ENCODE results near the gene PSKH1. TPM values are rescaled to one million over a fixed set of nuclear protein-coding genes. Genes with fewer than 3 reads are reported as not detected.

The PSKH1 gene
- total and polyA plus RNA-seq, 4 experiments from 2014 or later: 19.4 to 25.3 (median 23.7) TPM

DNA sequence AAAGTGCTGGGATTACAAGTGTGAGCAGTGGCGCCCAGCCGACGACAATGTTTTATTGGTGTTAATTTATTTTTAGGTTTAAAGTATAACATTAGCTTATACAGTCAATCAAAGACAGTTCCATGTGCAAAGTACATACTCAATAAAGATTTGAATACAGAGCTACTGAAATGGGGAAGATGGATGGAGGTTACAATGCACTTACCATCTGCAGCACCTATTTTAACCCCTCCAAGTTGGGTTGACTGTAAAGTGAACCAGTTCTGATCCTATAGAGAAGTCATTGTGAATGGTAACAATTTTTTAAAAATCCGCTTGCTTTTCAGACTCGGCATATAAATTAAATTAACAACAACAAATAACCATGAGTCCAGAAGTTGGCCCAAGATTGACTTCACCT lies 679 bp upstream of the PSKH1 start:
- Mint-ChIP-seq H3K4me1 (peaks cover 12 to 46% (median 37%) of the 10 kb centered on the region in 4 donors), H3K27ac (peak overlapping the region; percentile 86 to 98 (median 94)), H3K36me3 (peaks cover 0 to 7% of the 10 kb centered on the region in 2 donors), H3K4me3 (peak overlapping the region; percentile 84 to 97 (median 92)), H3K9me3 (no peaks in the 10 kb centered on the region), H3K27me3 (no peaks in the 10 kb centered on the region)
- Histone ChIP-seq H3K9me3 (ENCODE audit: control insufficient read depth in 1 of 2, low read length in 2 of 2) (no peaks in the 10 kb centered on the region), H3K27ac (ENCODE audit: low read depth, low read length) (peak overlapping the region; percentile 95), H3K4me3 (ENCODE audit: low read length in 2 of 2) (peak overlapping the region; percentile 76 to 90), H3K36me3 (ENCODE audit: insufficient read depth, low read length) (no peaks in the 10 kb centered on the region), H3K27me3 (ENCODE audit: insufficient read depth, low read length) (no peaks in the 10 kb centered on the region), H3K4me1 (ENCODE audit: insufficient read depth, low read length) (peaks cover 20% of the 10 kb centered on the region)
- intact Hi-C loops (cut with micrococcal nuclease): no loop called here
- no peak for DNase-seq
- POLR2A ChIA-PET (ENCODE audit: partially characterized antibody): interaction anchor here (0.8 to 3.4 kb wide), 13 partner anchors 9 to 232 kb away, joined by 3 to 28 read pairs (median 4); partner anchors contain the start of genes ACD, CTRL, EDC4 and NFATC3
- CTCF ChIA-PET (ENCODE audit: partially characterized antibody): interaction anchor here (0.7 to 3.8 kb wide), 4 partner anchors 9 to 148 kb away, joined by 3 to 24 read pairs (median 4); no protein-coding TSS in a partner anchor

DNA sequence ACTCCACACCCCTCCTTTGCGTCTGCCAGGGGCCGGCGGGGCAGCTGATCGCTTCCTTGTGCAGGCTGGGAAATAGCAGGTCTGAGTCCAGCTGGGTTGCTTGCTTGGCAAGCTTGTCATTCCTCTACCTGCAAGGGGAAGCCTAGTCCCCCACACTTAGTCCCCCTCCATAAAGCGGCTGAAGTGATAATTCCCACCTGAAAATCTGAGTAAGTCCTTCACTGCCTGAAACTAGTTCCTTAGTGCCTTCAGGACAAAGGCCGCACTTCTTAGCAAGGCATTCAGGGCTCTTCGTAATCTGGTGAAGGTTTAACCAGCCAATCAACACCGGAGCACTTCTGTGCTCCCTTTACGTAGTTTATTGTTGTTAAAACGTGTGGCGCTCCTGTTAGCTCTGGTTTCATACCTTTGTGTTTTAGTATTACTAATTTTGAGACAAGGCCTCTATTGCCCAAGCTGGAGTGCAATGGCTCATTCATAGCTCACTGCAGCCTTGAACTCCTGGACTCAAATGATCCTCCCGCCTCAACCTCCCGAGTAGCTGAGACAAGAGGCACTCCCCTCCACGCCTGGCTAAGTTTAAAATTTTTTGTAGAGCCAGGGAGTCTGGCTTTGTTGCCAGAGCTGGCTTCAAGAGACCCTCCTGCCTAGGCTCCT lies 817 bp downstream of the PSKH1 start:
- Histone ChIP-seq H3K4me1 (ENCODE audit: insufficient read depth, low read length) (peaks cover 20% of the 10 kb centered on the region), H3K9me3 (ENCODE audit: control insufficient read depth in 1 of 2, low read length in 2 of 2) (no peaks in the 10 kb centered on the region), H3K27me3 (ENCODE audit: insufficient read depth, low read length) (no peaks in the 10 kb centered on the region), H3K36me3 (ENCODE audit: insufficient read depth, low read length) (no peaks in the 10 kb centered on the region), H3K4me3 (ENCODE audit: low read length in 2 of 2) (peak overlapping the region; percentile 64 to 90), H3K27ac (ENCODE audit: low read depth, low read length) (peak overlapping the region; percentile 95)
- Mint-ChIP-seq H3K9me3 (no peaks in the 10 kb centered on the region), H3K27me3 (no peaks in the 10 kb centered on the region), H3K4me1 (peaks cover 12 to 49% (median 40%) of the 10 kb centered on the region in 4 donors), H3K36me3 (peaks cover 0 to 10% of the 10 kb centered on the region in 2 donors), H3K27ac (peak overlapping the region; percentile 96 to 98 (median 97)), H3K4me3 (peak overlapping the region; percentile 89 to 98 (median 96))
- ChIA-PET POLR2A (ENCODE audit: partially characterized antibody) (interaction anchor here (1.5 to 3.4 kb wide), 3 partner anchors 35 to 60 kb away, joined by 5 to 28 read pairs (median 6); partner anchors contain the start of gene PSMB10), CTCF (ENCODE audit: partially characterized antibody) (interaction anchor here (3.8 kb wide), 1 partner anchor 11 kb away, joined by 24 read pairs; no protein-coding TSS in a partner anchor)
- peak in 1 of 5 donors; percentile 11 for DNase-seq
- intact Hi-C loops (cut with micrococcal nuclease): loop anchor here (1.0 kb wide), 5 partner anchors 41 to 129 kb away; partner anchors contain the start of genes DDX28, DUS2, NUTF2 and RANBP10

GRCh38 chr16:67897231-67897630 lies 4.2 kb downstream of the PSKH1 start:
- H3K9me3 ChIP-seq (ENCODE audit: control insufficient read depth in 1 of 2, low read length in 2 of 2): no peaks in the 10 kb centered on the region
- H3K36me3 Mint-ChIP-seq: peaks cover 0 to 11% of the 10 kb centered on the region in 2 donors
- intact Hi-C loops (cut with micrococcal nuclease): no loop called here
- DNase-seq: no peak
- no peaks in the 10 kb centered on the region for H3K36me3 ChIP-seq (ENCODE audit: insufficient read depth, low read length)
- peak overlapping the region in 2 of 8 donors; percentile 12 to 18 for H3K4me3 Mint-ChIP-seq
- POLR2A ChIA-PET (ENCODE audit: partially characterized antibody): interaction anchor here (1.1 to 1.6 kb wide), 2 partner anchors 24 to 38 kb away, joined by 3 read pairs; partner anchors contain the start of gene EDC4
- no peaks in the 10 kb centered on the region for H3K27me3 ChIP-seq (ENCODE audit: insufficient read depth, low read length)
- H3K27ac Mint-ChIP-seq: peak overlapping the region in 3 of 7 donors; percentile 1 to 57 (median 5)
- H3K27ac ChIP-seq (ENCODE audit: low read depth, low read length): no peak overlapping the region
- no peaks in the 10 kb centered on the region for H3K27me3 Mint-ChIP-seq
- CTCF ChIA-PET (ENCODE audit: partially characterized antibody): interaction anchor here (1.2 to 1.8 kb wide), 5 partner anchors 10 to 81 kb away, joined by 3 to 14 read pairs (median 7); no protein-coding TSS in a partner anchor
- no peaks in the 10 kb centered on the region for H3K9me3 Mint-ChIP-seq
- H3K4me1 Mint-ChIP-seq: peaks cover 12 to 58% (median 43%) of the 10 kb centered on the region in 4 donors
- no peak overlapping the region for H3K4me3 ChIP-seq (ENCODE audit: low read length in 2 of 2)
- H3K4me1 ChIP-seq (ENCODE audit: insufficient read depth, low read length): peaks cover 19% of the 10 kb centered on the region

DNA sequence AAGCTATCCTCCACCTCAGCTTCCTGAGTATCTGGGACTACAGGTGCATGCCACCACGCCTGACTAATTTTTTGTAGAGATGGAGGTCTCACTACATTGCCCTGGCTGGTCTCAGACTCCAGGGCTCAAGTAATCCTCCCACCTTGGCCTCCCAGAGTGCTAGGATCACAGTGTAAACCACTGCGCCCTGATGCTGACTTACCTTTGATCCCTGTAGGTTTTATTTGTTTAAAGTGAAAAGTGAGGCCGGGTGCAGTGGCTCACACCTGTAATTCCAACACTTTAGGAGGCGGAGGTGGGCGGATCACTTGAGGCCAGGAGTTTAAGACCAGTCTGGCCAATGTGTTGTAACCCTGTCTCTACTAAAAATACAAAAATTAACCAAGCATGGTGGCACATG lies 8.7 kb downstream of the PSKH1 start:
- Mint-ChIP-seq H3K27ac (no peak overlapping the region), H3K4me3 (no peak overlapping the region), H3K4me1 (peaks cover 6 to 25% (median 15%) of the 10 kb centered on the region in 4 donors), H3K36me3 (peaks cover 4 to 14% of the 10 kb centered on the region in 2 donors), H3K27me3 (no peaks in the 10 kb centered on the region), H3K9me3 (no peaks in the 10 kb centered on the region)
- Histone ChIP-seq H3K36me3 (ENCODE audit: insufficient read depth, low read length) (no peaks in the 10 kb centered on the region), H3K9me3 (ENCODE audit: control insufficient read depth in 1 of 2, low read length in 2 of 2) (no peaks in the 10 kb centered on the region), H3K27me3 (ENCODE audit: insufficient read depth, low read length) (no peaks in the 10 kb centered on the region), H3K4me1 (ENCODE audit: insufficient read depth, low read length) (no peaks in the 10 kb centered on the region), H3K27ac (ENCODE audit: low read depth, low read length) (no peak overlapping the region), H3K4me3 (ENCODE audit: low read length in 2 of 2) (no peak overlapping the region)
- POLR2A ChIA-PET (ENCODE audit: partially characterized antibody): no interaction called here
- intact Hi-C loops (cut with micrococcal nuclease): no loop called here
- DNase-seq: no peak
- CTCF ChIA-PET (ENCODE audit: partially characterized antibody): interaction anchor here (1.9 kb wide), 1 partner anchor 18 kb away, joined by 6 read pairs; no protein-coding TSS in a partner anchor

DNA sequence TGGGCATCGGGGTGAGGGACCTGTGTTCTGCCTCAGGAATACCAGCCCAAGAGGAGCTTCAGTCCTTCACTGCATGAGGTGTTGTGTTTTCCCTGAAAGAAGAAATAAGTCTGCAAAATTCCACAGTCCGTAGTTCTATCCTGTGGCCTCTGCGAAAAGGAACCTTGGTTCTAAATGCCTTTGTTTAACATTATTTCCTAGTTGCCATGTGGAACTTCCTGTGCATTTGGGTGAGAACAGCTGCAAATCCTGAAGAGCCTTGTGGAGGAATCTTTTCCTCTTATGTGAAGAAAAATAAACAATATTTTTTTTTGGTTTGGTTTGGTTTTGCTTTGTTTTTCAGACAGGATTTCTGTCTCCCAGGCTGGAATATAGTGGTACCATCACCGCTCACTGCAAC lies 9.8 kb downstream of the PSKH1 start:
- ChIA-PET POLR2A (ENCODE audit: partially characterized antibody) (interaction anchor here (0.7 to 1.0 kb wide), 2 partner anchors 31 kb away, joined by 3 read pairs; no protein-coding TSS in a partner anchor), CTCF (ENCODE audit: partially characterized antibody) (no interaction called here)
- peak overlapping the region in 3 of 7 donors; percentile 17 to 68 (median 36) for H3K27ac Mint-ChIP-seq
- no peak for DNase-seq
- H3K27me3 Mint-ChIP-seq: no peaks in the 10 kb centered on the region
- H3K4me3 Mint-ChIP-seq: no peak overlapping the region
- H3K9me3 Mint-ChIP-seq: no peaks in the 10 kb centered on the region
- no peaks in the 10 kb centered on the region for H3K36me3 ChIP-seq (ENCODE audit: insufficient read depth, low read length)
- H3K4me1 ChIP-seq (ENCODE audit: insufficient read depth, low read length): no peaks in the 10 kb centered on the region
- H3K36me3 Mint-ChIP-seq: peaks cover 4 to 14% of the 10 kb centered on the region in 2 donors
- no peak overlapping the region for H3K27ac ChIP-seq (ENCODE audit: low read depth, low read length)
- no peaks in the 10 kb centered on the region for H3K9me3 ChIP-seq (ENCODE audit: control insufficient read depth in 1 of 2, low read length in 2 of 2)
- peaks cover 3 to 15% (median 9%) of the 10 kb centered on the region in 4 donors for H3K4me1 Mint-ChIP-seq
- no peak overlapping the region for H3K4me3 ChIP-seq (ENCODE audit: low read length in 2 of 2)
- intact Hi-C loops (cut with micrococcal nuclease): no loop called here
- no peaks in the 10 kb centered on the region for H3K27me3 ChIP-seq (ENCODE audit: insufficient read depth, low read length)

GRCh38 chr16:67907397-67908180 lies 14.5 kb downstream of the PSKH1 start:
- Histone ChIP-seq H3K36me3 (ENCODE audit: insufficient read depth, low read length) (peaks cover 12% of the 10 kb centered on the region), H3K4me3 (ENCODE audit: low read length in 2 of 2) (no peak overlapping the region), H3K27me3 (ENCODE audit: insufficient read depth, low read length) (no peaks in the 10 kb centered on the region), H3K9me3 (ENCODE audit: control insufficient read depth in 1 of 2, low read length in 2 of 2) (no peaks in the 10 kb centered on the region), H3K4me1 (ENCODE audit: insufficient read depth, low read length) (no peaks in the 10 kb centered on the region), H3K27ac (ENCODE audit: low read depth, low read length) (no peak overlapping the region)
- peaks cover 12 to 22% of the 10 kb centered on the region in 2 donors for H3K36me3 Mint-ChIP-seq
- no peaks in the 10 kb centered on the region for H3K9me3 Mint-ChIP-seq
- H3K4me3 Mint-ChIP-seq: no peak overlapping the region
- H3K4me1 Mint-ChIP-seq: peaks cover 3 to 22% (median 10%) of the 10 kb centered on the region in 4 donors
- POLR2A ChIA-PET (ENCODE audit: partially characterized antibody): interaction anchor here (0.6 to 1.2 kb wide), 4 partner anchors 10 to 731 kb away, joined by 3 to 4 read pairs (median 3); partner anchors contain the start of gene PSMB10
- H3K27me3 Mint-ChIP-seq: no peaks in the 10 kb centered on the region
- DNase-seq: no peak
- intact Hi-C loops (cut with micrococcal nuclease): no loop called here
- CTCF ChIA-PET (ENCODE audit: partially characterized antibody): interaction anchor here (1.1 to 2.0 kb wide), 2 partner anchors 19 to 91 kb away, joined by 3 to 4 read pairs; no protein-coding TSS in a partner anchor
- H3K27ac Mint-ChIP-seq: peak overlapping the region in 2 of 7 donors; percentile 48 to 68

All from CD4-positive, alpha-beta memory T cell (primary cell).